Stimulated activated naive CD8-positive, alpha-beta T cell treated with anti-CD3 and anti-CD28 coated beads, Interleukin-15, Interleukin-2, amounts not matched to agents 100 U/mL and 50 U/mL, for 24 hours (primary cell): ENCODE results near the gene NOTUM.
"Not testable (repeated sequence)": the region's sequence is repeated elsewhere in the genome, so short reads cannot be mapped to it uniquely, and the experiment has no call there.

Experiments
- ATAC-seq: fragments of 150-1000 bp; cut with Tn5 transposase; one replicate; pipeline ENCODE4 v1.10.0; 2021
- DNase-seq: peaks from one replicate; pipeline ENCODE4 v3.0.0; 2021

NOTUM gene

DNA sequence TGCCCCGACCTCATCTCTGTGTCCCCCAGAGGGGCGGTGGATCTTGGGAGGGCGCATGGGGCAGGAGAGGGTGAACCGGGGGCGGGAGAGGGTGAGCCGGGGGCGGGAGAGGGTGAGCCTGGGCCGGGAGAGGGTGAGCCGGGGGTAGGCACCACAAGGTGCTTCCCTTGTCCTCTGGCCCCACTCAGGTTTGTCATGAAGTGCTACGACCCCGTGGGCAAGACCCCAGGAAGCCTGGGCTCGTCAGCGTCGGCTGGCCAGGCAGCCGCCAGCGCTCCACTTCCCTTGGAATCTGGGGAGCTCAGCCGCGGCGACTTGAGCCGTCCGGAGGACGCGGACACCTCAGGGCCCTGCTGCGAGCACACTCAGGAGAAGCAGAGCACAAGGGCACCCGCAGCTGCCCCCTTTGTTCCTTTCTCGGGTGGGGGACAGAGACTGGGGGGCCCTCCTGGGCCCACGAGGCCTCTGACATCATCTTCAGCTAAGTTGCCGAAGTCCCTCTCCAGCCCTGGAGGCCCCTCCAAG, 35.3 kb upstream of the NOTUM start:
- ATAC-seq (no peak), DNase-seq (no peak)

GRCh38 chr17:81995463-81996231, 34.7 kb upstream of the NOTUM start:
- no peak for ATAC-seq
- DNase-seq = no peak

GRCh38 chr17:81994593-81995462, 33.8 kb upstream of the NOTUM start:
- no peak for DNase-seq
- no peak for ATAC-seq

DNA sequence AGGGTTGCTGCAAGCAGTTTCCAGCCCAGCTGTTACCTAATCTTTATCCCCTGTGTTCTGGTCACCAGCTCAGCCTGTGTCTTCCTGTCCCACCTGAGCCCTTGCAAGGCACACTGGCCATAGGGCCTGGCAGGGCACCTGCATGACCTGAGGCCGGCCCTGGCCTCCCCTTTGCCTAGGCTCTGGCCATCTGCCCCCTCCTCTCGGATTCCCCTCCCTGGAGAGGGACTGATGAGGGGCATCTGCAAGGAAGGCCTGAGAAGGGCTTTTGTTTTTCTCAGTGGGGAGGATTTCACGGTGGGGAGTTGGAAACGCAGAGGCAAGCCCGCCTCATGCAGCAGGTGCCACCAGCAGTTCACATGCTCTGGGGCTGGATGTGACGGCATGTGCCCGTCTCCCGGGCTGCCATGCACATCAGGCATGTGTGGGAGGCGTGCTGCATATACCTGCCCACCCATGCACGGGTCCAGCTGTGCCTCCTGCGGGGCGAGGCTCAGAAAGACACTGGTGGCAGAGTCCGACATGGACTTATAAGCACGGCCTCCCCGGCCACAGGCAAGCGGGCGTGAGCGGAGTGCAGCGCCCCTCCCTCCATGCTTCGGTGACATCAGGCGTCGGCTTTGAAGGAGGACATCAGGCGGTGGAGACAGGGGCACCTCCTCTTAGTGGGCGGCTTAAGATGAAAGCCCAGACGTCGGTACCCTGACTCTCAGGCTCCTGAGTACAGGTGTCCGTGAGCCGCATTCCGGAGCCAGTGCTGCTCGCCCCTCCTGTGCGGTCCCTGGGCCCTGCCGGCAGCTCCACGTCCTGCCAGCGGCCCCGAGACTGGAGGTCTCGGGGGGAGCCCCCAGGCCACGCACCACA, 33.0 kb upstream of the NOTUM start:
- ATAC-seq (no peak), DNase-seq (no peak)

DNA sequence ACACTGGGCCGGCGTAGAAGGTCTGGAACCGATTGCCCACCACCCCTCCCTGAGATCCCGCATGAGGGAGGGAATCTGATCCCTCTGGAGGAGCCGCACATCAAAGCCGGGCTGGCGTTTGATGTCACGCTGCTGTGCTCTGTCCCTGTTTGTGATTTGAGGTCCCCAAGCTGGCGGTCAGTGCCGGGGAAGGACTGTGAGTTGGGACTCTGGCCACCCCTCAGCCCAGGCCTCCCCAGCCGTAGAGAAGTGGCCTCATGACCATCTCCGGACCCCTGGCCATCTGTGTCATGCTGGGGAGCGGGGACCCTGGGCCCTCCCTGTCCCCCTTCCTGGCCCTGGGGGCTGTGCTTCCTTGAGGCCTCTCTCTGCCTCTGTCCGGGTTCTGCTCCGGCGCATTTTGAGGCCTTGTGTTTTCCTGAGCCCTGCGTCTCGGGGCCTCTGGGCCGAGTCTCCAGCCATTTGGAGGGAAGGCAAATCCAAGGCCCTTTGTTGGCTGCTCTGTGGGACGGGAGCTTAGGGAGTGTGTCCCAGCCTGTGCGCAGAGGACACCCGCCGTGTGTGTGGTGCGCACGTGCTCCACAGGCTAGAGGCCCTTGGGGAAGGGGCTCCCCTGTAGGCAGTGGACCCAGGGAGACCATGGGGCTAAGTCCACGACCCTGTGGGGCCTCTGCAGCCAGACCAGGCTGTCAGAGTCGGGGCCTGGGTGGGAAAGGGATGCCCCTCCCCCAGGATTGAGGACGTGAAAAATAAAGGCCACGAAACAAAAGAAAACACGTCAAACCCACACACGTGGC, 31.5 kb upstream of the NOTUM start:
- no peak for ATAC-seq
- no peak for DNase-seq

DNA sequence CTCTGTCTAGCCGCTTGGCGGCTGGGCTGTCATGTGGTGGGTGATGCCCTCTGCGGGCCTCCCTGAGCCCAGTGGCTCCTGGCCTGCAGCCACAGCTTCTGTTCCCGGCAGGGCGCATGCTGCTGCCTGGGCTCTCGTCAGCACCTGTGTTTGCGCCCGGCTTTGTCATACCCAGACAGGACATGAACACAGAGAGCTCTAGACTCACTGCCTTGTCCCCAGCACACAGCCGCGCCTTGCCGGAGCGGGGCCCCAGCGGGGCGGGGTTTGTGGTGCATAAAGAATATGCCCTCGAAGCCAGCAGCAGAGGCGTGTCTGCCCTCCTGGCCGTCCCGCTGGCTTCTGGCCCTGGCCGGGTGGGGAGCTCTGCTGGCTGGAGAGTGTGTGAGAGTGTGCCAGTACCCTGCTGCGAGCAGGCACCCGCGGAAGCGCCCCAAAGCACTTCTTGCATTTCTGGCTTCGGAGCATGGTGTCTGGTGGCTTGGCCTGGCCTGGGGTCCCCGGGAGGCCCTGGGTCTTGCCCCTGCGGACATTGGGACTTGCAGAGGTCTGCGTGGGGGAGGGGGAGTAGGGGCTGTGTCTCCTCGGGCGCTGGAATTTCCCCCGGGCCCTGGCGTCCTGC, 30.8 kb upstream of the NOTUM start:
- ATAC-seq (no peak), DNase-seq (no peak)

- DNase-seq = no peak
- ATAC-seq = no peak
Observed at GRCh38 chr17:81990836-81991683, 30.1 kb upstream of the NOTUM start.

DNA sequence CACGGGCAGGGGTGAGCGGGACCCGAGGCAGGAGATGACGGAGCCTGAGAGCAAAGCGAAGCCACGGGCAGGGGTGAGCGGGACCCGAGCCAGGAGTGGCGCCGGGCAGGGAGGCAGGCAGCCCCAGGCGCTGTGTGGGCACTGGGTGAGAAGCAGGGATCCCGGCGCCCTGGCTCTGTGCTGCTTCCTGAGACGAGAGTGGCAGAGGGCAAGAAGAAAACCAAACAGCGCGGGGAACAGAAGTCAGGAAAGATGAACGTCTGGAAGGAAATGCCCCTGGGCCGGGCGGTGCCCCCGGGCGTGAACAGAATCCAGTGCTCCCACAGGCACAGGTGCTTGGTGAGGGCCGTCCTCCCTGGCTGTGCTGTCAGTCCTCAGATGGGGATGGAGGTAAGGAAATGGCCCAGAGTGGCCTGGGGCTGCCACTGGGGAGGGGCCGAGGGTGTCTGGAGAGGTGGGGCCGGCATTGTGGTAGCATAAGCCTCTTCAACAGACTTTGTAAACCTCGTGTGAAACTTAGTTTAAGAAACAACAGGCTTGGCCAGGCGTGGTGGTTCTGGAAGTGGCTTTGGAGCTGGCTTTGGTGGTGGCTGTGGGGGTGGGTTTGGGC, 26.3 kb upstream of the NOTUM start:
- ATAC-seq = no peak
- DNase-seq = no peak

- ATAC-seq (no peak), DNase-seq (no peak)
Observed at GRCh38 chr17:81986606-81987005, 25.6 kb upstream of the NOTUM start.

GRCh38 chr17:81984773-81985410, 23.9 kb upstream of the NOTUM start:
- ATAC-seq = no peak
- no peak for DNase-seq

DNA sequence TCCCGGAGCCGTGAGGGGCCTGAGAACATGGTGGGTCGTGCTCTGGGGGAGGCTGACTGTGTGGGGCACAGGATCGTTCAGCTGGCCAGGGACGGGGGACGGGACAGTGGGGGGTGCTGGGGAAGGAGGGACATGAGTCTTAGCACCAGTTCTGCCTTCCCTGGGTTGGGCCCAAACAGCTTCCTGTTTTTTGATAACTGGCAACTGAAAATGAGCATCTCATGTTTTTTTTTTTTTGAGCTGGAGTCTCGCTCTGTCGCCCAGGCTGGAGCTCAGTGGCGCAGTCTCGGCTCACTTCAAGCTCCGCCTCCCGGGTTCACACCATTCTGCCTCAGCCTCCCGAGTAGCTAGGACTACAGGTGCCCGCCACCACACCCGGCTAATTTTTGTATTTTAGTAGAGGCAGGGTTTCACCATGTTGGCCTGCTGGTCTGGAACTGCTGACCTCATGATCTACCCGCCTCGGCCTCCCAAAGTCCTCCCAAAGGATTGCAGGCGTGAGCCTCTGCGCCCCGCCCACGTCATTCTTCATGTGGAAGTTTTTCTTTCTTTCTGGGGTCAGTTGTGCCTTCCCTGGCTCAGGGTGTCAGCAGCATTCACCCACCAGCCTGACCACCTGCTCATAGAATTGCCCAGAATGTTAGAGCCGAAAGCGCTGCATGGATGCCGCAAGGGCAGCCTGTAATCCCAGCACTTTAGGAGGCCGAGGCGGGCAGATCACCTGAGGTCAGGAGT, 22.8 kb upstream of the NOTUM start:
- DNase-seq (no peak), ATAC-seq (no peak)

DNA sequence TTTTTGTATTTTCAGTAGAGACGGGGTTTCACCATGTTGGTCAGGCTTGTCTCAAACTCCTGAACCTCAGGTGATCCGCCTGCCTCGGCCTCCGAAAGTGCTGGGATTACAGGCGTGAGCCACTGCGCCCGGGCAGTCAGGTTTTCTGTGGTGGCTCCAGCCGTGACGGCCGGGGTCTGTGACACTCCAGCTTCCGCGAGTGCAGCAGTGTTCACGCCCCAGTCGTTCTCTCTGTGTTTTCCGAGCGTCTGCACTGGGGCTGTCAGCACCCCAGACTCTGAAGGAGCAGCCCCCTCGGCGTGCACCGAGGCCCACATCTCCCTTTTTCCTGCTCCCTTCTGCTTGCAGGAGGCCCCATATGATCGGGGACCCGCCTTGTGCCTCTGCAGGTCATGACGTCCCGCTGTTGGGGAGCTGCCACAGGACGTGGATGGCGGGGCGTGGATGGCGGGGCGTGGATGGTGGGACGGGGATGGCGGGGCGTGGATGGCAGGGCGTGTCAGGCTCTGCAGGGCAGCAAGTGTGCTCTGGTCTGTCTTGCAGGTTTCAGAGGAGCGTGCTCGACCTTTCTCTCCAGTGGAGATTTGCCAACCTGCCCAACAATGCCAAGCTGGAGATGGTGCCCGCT, 22.1 kb upstream of the NOTUM start:
- no peak for DNase-seq
- ATAC-seq = no peak

DNA sequence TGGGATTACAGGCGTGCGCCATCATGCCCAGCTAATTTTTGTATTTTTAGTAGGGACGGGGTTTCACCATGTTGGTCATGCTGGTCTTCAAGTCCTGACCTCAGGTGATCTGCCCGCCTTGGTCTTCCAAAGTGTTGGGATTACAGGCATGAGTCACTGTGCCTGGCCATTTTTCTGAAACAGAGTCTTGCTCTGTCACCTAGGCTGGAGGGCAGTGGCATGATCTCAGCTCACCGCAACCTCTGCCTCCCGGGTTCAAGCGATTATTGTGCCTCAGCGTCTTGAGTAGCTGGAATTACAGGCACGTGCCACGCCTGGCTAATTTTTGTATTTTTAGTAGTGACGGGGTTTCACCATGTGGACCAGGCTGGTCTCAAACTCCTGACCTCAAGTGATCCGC, 20.5 kb upstream of the NOTUM start:
- ATAC-seq, DNase-seq: not testable (repeated sequence)

- DNase-seq (no peak), ATAC-seq (no peak)
Observed at GRCh38 chr17:81980707-81981343, 19.8 kb upstream of the NOTUM start.

- DNase-seq = no peak
Observed at GRCh38 chr17:81980122-81980521, 19.1 kb upstream of the NOTUM start.

GRCh38 chr17:81978524-81979298, 17.7 kb upstream of the NOTUM start:
- no peak for ATAC-seq

More at GRCh38 chr17:81980122-81980521, 19.1 kb upstream of the NOTUM start:
- no peak for ATAC-seq

More at GRCh38 chr17:81978524-81979298, 17.7 kb upstream of the NOTUM start:
- DNase-seq = no peak
